C4-2B (cell line): Measurements from ENCODE around the gene SH3GLB2.

Experiments used
- CTCF ChIP-seq: fragments of 450-650 bp; conservative IDR thresholded peaks from 2 replicates; pipeline ENCODE4 v1.5.1; 2017; ENCODE audit warnings: mild to moderate bottlenecking
- ZFX ChIP-seq: fragments of 450-650 bp; IDR thresholded peaks from 2 replicates; pipeline ENCODE4 v1.6.1; 2017

- TF ChIP-seq CTCF (no peak), ZFX (no peak)
These were observed 55.2 kb downstream of the SH3GLB2 start for GRCh38 chr9:128972956-128973355.
